AG04449 (cell line): ENCODE results near the gene TFAP2C.
"Not testable (repeated sequence)": the region's sequence is repeated elsewhere in the genome, so short reads cannot be mapped to it uniquely, and the experiment has no call there.

Experiments used
- CTCF ChIA-PET: fragments of 350-600 bp; formaldehyde crosslinking; extraction: SDS; loops from one replicate; lab custom pipeline; 2021; ENCODE audit warnings: antibody characterized with exemption; lab: Yijun Ruan, JAX
- POLR2A ChIA-PET: fragments of 400-600, 350-600 bp; formaldehyde crosslinking; extraction: SDS; loops from one replicate; lab custom pipeline; 2020; ENCODE audit warnings: antibody characterized with exemption, inconsistent platforms; lab: Yijun Ruan, JAX
- DNase-seq: peaks from one replicate; pipeline ENCODE4 v3.0.0-alpha.2; 2010; ENCODE audit warnings: low read depth, low spot score
- H3K4me3 ChIP-seq: 2 replicates; pipeline ENCODE4 v1.5.1; 2011; ENCODE audit warnings: low read depth, mild to moderate bottlenecking, control low read depth, low read length
- TF ChIP-seq, protein P1 (sequence below): IDR thresholded peaks from one replicate; pipeline ENCODE4 v1.5.1; 2011; ENCODE audit warnings: mild to moderate bottlenecking, moderate library complexity, low read length, control low read depth, inconsistent platforms; ENCODE audit not compliant: insufficient read depth; ENCODE audit errors: missing control alignments

The TFAP2C gene

DNA sequence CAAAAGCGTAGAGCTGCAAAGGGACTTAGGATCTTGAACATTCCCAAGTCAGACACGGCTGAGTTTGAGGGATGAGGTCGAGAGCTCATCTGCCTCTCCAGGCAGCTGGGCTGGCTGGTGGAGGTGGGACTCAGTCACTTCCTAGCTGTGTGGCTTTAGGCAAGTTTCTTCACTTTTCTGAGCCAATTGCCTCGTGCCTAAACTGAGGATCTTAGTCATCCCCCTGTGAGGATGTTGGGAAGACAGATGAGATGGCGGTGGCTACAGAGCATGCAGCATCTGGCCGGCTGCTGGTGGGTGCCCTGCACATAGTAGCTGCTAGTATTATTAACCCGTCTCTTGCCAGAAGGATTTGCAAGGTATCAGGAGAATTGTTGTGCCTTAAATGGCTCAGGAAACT is 27.5 kb downstream of the TFAP2C start:
- ChIA-PET POLR2A (no interaction called here), CTCF (no interaction called here)
- no peak for DNase-seq
- H3K4me3 ChIP-seq: no peak overlapping the region
- TF ChIP-seq, protein P1, sequence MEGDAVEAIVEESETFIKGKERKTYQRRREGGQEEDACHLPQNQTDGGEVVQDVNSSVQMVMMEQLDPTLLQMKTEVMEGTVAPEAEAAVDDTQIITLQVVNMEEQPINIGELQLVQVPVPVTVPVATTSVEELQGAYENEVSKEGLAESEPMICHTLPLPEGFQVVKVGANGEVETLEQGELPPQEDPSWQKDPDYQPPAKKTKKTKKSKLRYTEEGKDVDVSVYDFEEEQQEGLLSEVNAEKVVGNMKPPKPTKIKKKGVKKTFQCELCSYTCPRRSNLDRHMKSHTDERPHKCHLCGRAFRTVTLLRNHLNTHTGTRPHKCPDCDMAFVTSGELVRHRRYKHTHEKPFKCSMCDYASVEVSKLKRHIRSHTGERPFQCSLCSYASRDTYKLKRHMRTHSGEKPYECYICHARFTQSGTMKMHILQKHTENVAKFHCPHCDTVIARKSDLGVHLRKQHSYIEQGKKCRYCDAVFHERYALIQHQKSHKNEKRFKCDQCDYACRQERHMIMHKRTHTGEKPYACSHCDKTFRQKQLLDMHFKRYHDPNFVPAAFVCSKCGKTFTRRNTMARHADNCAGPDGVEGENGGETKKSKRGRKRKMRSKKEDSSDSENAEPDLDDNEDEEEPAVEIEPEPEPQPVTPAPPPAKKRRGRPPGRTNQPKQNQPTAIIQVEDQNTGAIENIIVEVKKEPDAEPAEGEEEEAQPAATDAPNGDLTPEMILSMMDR: no peak

DNA sequence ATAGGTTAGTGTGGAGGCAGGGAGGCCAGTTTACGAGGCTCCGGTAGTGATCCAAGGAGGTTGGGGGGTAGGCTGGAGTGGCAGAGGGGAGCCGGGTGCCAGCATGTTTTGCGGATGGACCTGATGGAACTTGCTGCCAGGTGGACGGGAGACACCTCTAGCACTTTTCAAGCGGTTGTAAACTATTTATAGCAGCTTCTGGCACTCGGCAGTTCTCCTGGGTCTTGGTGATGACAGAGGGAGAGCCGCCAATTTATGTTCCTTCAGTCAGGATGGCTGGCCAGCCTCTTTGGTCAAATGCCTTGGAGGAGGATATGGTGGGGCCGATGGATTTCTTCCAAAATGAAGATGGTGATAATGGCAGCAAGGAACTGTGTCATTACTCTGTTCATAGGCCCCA is 28.8 kb downstream of the TFAP2C start:
- no peak overlapping the region for H3K4me3 ChIP-seq
- TF ChIP-seq, protein P1: no peak
- ChIA-PET CTCF (no interaction called here), POLR2A (no interaction called here)
- no peak for DNase-seq

DNA sequence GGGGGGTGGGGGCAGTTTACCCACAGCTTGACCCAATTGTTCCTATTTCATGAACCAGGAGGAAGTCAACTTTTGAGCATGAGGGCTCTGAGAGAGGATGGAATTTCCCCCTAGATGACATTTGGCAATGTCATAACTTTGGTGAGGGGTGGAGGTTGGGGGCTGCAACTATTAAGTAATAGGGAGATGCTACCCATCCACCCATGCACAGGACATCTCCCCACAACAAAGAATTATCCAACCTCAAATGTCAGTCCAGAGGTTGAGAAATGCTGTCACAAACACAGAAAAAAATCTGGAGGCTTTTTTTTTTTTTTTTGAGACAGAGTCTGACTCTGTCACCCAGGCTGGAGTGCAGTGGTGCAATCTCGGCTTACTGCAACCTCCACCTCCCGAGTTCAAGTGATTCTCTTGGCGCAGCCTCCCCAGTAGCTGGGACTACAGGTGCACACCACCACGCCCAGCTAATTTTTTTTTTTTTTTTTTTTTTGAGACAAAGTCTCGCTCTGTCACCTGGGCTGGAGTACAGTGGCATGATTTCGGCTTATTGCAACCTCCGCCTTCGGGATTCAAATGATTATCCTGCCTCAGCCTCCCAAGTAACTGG is 29.3 kb downstream of the TFAP2C start:
- H3K4me3 ChIP-seq, POLR2A ChIA-PET, DNase-seq, CTCF ChIA-PET: not testable (repeated sequence)

GRCh38 chr20:56663660-56664059 is 34.6 kb downstream of the TFAP2C start:
- ChIA-PET CTCF (no interaction called here), POLR2A (no interaction called here)
- TF ChIP-seq, protein P1: no peak
- DNase-seq: no peak
- H3K4me3 ChIP-seq: no peak overlapping the region

DNA sequence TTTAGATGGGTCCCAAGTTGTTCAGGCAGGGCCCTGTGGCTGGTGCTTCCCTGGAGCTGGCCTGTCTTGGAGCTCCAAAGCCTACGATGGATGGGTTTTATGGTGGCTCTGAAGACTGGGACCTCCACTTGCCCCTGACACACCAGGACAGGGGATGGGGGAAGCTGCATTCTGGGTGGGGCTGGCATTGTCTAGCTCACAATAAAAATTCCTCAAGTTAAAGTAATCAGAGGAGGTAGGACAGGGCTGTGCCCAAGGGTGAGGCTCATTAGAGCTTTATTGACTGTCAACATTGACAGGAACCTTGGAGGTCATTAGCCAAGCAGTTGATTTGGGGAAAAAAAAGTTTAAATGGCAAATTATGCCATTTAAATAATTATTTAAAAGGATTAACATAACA is 35.7 kb downstream of the TFAP2C start:
- TF ChIP-seq, protein P1: no peak
- DNase-seq: no peak
- H3K4me3 ChIP-seq: no peak overlapping the region
- ChIA-PET POLR2A (no interaction called here), CTCF (no interaction called here)

- no peak for DNase-seq
- CTCF ChIA-PET: no interaction called here
- H3K4me3 ChIP-seq: no peak overlapping the region
- TF ChIP-seq, protein P1: no peak
- POLR2A ChIA-PET: no interaction called here
Observed at GRCh38 chr20:56665806-56666205, 36.7 kb downstream of the TFAP2C start.

- CTCF ChIA-PET: no interaction called here
- TF ChIP-seq, protein P1: no peak
- DNase-seq: no peak
- no peak overlapping the region for H3K4me3 ChIP-seq
- POLR2A ChIA-PET: no interaction called here
Observed at GRCh38 chr20:56673450-56673849, 44.3 kb downstream of the TFAP2C start.
